MG63 (cell line): ENCODE data around the gene MPP2. TPM values are rescaled to one million over a fixed set of nuclear protein-coding genes. Genes with fewer than 3 reads are reported as not detected.
"Not testable (repeated sequence)": the region's sequence is repeated elsewhere in the genome, so short reads cannot be mapped to it uniquely, and the experiment has no call there.

Source experiments
- DNase-seq: peaks from one replicate; pipeline ENCODE4 v3.0.0-alpha.2; 2020
- H3K27me3 ChIP-seq: fragments of 250-450 bp; sonication (Bioruptor Pico); 2 replicates; pipeline ENCODE4 v1.5.1; 2020; ENCODE audit warnings: mild to moderate bottlenecking, moderate library complexity
- H3K36me3 ChIP-seq: fragments of 250-450 bp; sonication (Bioruptor Pico); 2 replicates; pipeline ENCODE4 v1.5.1; 2020; ENCODE audit warnings: mild to moderate bottlenecking, moderate library complexity
- H3K4me3 ChIP-seq: fragments of 250-450 bp; sonication (Bioruptor Pico); 2 replicates; pipeline ENCODE4 v1.5.1; 2020; ENCODE audit warnings: mild to moderate bottlenecking, moderate library complexity
- H3K9me3 ChIP-seq: fragments of 250-450 bp; sonication (Bioruptor Pico); 2 replicates; pipeline ENCODE4 v1.5.1; 2020; ENCODE audit warnings: mild to moderate bottlenecking, moderate library complexity
- total RNA-seq: library from RNA; depleted of rRNA; stranded (reverse); fragments of >200 nt; shearing (Covaris generic); gene quantifications from 2 replicates; pipeline ENCODE4 v1.2.3, GENCODE V29; 2014; ENCODE audit warnings: low replicate concordance

MPP2 gene
- total RNA-seq, 1 experiment from 2014 or later = 3.7 TPM

DNA sequence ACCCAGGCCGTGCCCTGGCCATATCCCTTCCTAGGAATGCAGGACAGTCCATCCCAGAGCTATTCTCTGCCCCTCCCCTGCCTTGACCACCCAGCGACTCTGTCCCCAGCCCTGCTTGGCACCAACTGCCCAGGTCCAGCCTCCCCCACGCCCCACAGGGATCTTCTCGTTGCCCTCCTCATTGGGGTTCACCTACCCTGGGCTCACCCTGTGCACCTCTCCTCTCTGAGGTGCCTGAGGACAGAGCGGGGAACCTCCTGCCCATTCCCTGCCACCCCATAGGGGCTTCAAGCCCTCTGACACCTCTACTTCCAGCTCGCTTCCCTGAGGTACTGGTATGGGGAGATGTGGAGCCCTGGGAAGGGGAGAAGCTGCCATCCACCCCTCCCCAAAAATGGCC is 6.2 kb upstream of the MPP2 start:
- DNase-seq = no peak
- Histone ChIP-seq H3K27me3 (no peaks in the 10 kb centered on the region; the same call in 1 of the 2 replicates), H3K9me3 (no peaks in the 10 kb centered on the region), H3K4me3 (no peak overlapping the region), H3K36me3 (no peaks in the 10 kb centered on the region)

DNA sequence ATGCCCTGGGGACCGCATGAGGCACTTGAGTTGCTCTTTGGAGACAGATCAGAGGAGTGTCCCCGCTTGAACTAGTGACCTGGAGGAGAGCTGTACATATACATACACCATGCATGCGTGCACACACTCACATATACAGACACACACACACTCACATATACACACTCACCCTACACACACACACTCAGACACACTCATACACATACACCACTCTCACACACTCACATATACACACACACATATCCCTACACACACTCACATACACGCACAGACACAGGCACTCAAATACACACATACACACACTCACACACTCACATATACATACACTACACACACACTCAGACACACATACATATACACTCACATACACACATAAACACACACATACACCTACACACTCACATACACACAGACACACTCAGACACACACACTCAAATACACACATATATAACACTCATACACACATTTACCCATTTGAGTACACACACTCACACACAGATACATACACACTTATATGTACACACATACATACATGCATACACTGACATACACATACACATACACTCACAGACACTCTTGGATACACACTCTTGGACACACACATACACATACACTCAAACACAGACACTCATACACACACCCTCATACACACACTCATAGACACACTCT is 5.4 kb upstream of the MPP2 start:
- no peaks in the 10 kb centered on the region for H3K36me3 ChIP-seq
- no peaks in the 10 kb centered on the region for H3K9me3 ChIP-seq
- no peak overlapping the region for H3K4me3 ChIP-seq
- peaks cover 6% of the 10 kb centered on the region for H3K27me3 ChIP-seq
- no peak for DNase-seq

- Histone ChIP-seq H3K27me3 (peaks cover 15% of the 10 kb centered on the region), H3K4me3 (no peak overlapping the region), H3K36me3 (no peaks in the 10 kb centered on the region), H3K9me3 (no peaks in the 10 kb centered on the region)
- no peak for DNase-seq
These were observed 4.6 kb upstream of the MPP2 start for GRCh38 chr17:43911904-43912303.

GRCh38 chr17:43909537-43910231 is 2.3 kb upstream of the MPP2 start:
- H3K4me3 ChIP-seq = no peak overlapping the region

GRCh38 chr17:43907998-43908721 is 824 bp upstream of the MPP2 start:
- no peaks in the 10 kb centered on the region for H3K9me3 ChIP-seq
- no peaks in the 10 kb centered on the region for H3K36me3 ChIP-seq
- DNase-seq = no peak
- H3K27me3 ChIP-seq = peaks cover 19% of the 10 kb centered on the region
- H3K4me3 ChIP-seq = no peak overlapping the region

More at GRCh38 chr17:43909537-43910231, 2.3 kb upstream of the MPP2 start:
- Histone ChIP-seq H3K27me3 (peaks cover 19% of the 10 kb centered on the region), H3K9me3 (no peaks in the 10 kb centered on the region), H3K36me3 (no peaks in the 10 kb centered on the region)
- DNase-seq = no peak

DNA sequence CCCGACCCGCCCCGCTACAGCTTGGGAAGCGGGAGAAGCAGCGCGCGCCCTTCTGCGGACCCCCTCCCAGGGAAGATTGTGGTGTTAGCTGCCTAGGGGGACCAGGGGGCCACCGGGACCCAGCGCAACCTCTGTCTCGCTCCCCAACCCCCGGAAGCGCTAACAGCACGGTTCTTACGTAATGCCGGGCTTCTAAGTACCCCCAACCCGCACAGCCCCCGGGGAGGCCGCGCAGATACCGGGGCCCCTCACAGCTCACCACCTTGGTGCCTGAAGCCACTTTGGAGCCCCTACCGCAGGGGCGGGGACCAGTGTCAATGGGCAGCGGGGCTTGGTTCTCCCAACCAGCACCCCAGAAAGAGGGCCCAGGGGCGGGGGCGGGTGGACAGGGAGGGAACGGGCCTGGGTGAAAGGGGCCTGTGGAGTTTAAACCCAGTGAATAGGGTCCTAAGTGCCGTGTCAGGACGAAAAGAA is 348 bp downstream of the MPP2 start:
- Histone ChIP-seq H3K4me3 (no peak overlapping the region), H3K9me3 (no peaks in the 10 kb centered on the region), H3K27me3 (peaks cover 19% of the 10 kb centered on the region), H3K36me3 (no peaks in the 10 kb centered on the region)
- DNase-seq = no peak

DNA sequence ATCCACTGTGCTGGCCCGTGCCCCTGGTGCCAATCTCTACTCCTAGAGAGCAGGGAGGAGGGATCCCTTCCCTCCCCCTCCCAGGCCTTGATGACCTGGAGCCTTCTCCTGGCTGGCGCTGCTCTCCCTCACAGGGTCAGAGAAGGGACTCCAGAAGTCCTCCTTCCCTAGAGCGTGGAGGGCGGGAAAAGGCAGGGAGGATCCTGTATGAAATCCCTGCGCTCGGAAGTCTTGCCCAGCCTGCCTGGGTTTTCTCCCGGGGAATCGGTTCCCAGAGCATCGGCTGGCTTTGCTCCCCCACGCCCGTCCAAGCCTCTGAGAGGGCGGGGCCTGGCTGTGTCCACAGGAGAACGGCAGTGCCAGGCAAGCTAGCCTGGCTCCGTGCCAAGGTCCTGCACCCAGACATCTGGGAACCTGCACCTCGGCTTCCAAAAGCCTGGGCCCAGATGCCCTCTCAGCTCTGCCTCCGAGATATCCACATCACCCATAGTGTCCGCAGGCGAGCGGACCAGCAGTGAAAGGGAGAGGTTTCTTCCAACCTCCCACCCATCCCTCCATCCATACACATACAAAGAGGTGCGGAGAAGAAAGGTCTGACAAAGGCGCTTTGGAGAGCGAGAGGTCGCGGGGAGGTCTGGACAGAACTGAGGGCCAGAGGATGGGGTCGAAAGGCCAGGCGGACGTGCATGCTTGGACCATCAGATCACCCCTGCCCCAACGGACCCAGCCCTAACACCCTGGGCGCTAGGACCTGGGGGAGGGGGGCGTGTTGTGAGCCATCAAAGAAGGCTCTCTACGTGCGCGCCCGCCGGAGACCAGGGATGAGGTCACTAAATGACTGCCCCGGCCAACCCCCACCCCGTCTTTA is 1.1 kb downstream of the MPP2 start:
- H3K4me3 ChIP-seq = no peak overlapping the region
- H3K36me3 ChIP-seq = no peaks in the 10 kb centered on the region
- peaks cover 19% of the 10 kb centered on the region for H3K27me3 ChIP-seq
- no peaks in the 10 kb centered on the region for H3K9me3 ChIP-seq
- DNase-seq = no peak

- H3K27me3 ChIP-seq = peaks cover 19% of the 10 kb centered on the region
- H3K4me3 ChIP-seq = no peak overlapping the region
- H3K36me3 ChIP-seq = no peaks in the 10 kb centered on the region
- H3K9me3 ChIP-seq = no peaks in the 10 kb centered on the region
- DNase-seq = no peak
These were observed 1.8 kb downstream of the MPP2 start for GRCh38 chr17:43905400-43905984.

DNA sequence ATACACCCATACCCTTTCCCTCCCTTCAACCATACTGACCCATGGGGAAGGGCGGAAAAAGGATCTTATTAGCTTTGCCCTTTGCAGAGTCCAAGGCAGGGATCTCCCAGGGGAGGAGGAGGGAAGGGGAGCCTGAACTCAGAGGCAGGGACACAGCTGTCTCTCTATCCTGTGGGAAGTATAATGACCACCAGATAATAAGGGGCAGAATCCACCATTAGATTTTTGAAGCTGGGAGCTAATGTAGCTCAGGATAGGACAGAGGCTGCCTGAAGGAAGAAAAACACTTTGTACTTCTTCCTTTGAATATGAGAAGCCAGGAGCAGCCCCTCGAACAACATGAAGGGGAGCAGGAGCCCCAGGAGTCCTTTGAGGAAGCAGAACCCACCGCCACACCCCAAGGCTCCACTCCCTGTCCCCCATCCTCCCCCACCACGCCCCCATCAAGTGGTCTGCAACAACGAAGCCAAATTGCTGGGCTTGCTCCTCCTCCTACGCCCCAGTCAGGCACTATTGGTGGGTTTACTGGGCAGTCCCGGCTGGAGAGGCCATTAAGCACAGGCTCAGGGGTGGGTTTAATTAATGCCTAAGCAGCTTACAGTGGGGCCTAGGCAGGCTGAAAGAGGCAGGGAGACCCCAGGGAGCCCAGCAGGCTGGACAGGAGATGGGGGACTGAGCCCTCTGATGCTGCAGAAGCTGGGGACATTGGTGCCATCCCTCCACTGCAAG is 5.3 kb downstream of the MPP2 start:
- Histone ChIP-seq H3K4me3 (no peak overlapping the region), H3K36me3 (no peaks in the 10 kb centered on the region), H3K9me3 (no peaks in the 10 kb centered on the region), H3K27me3 (peaks cover 6% of the 10 kb centered on the region)
- DNase-seq = no peak

GRCh38 chr17:43900858-43901754 is 6.2 kb downstream of the MPP2 start:
- no peak for DNase-seq
- Histone ChIP-seq H3K9me3 (no peaks in the 10 kb centered on the region), H3K27me3 (peaks cover under 1% of the 10 kb centered on the region; the same call in 1 of the 2 replicates), H3K4me3 (peak overlapping the region; percentile 55), H3K36me3 (no peaks in the 10 kb centered on the region)

DNA sequence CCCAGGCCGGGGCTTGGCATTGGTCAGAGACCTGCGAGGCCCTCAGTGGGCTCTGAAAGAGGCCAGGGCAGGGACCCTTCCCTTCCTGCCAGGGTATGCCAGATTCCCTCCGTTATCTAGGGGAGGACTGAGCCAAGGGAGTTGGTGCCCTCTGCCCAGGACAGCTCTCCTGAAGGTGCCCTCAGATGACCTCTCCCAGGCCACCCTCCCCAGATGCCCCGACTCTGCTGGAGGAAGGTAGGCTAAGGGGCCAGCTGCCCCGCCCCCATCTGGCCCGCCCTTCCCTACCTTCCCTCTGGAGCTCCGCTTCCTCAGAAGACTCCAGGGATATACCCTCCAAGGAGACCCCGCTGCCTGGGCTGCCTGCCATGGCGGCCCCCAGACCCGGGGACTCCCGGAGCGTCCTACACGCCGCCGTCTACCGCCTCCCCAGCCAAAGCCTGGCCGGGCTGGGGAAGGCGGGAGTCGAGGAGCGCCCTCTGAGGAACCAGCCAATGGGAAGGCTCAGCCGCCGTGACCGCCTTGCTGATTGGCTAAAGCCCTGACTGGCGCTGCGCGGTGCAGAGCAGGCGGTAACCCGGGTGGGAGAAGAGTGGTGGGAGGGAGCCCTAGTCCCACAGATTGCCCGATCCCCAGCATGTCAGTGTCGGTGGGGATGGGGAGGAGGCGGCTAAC is 7.0 kb downstream of the MPP2 start:
- Histone ChIP-seq H3K4me3 (peak overlapping the region; percentile 55), H3K9me3 (no peaks in the 10 kb centered on the region), H3K27me3 (no peaks in the 10 kb centered on the region; the same call in 1 of the 2 replicates), H3K36me3 (no peaks in the 10 kb centered on the region)
- peak; percentile 88 for DNase-seq

- H3K4me3 ChIP-seq = no peak overlapping the region
These were observed 8.9 kb downstream of the MPP2 start for GRCh38 chr17:43898446-43898845.

GRCh38 chr17:43897831-43898230 is 9.5 kb downstream of the MPP2 start:
- no peak overlapping the region for H3K4me3 ChIP-seq
- no peaks in the 10 kb centered on the region for H3K9me3 ChIP-seq
- H3K36me3 ChIP-seq = no peaks in the 10 kb centered on the region
- DNase-seq = no peak
- no peaks in the 10 kb centered on the region for H3K27me3 ChIP-seq

More at GRCh38 chr17:43898446-43898845, 8.9 kb downstream of the MPP2 start:
- H3K27me3 ChIP-seq = no peaks in the 10 kb centered on the region
- H3K36me3 ChIP-seq = no peaks in the 10 kb centered on the region
- no peaks in the 10 kb centered on the region for H3K9me3 ChIP-seq
- DNase-seq = no peak

DNA sequence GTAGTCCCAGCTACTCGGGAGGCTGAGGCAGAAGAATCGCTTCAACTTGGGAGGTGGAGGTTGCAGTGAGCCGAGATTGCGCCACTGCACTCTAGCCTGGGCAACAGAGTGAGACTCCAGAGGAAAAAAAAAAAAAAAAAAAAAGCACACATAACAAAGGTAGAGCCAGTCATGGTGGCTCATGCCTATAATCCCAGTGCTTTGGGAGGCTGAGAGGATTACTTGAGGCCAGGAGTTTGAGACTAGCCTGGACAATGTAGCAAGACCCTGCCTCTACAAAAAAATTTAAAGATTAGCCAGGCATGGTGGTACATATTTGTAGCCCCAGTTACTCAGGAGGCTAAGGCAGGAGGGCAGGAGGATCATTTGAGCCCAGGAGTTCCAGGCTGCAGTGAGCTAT is 12.8 kb downstream of the MPP2 start:
- H3K4me3 ChIP-seq, H3K27me3 ChIP-seq, DNase-seq, H3K9me3 ChIP-seq, H3K36me3 ChIP-seq: not testable (repeated sequence)
